Activated CD8-positive, alpha-beta memory T cell treated with anti-CD3 and anti-CD28 coated beads, Interleukin-2, amount 10 ng/mL, durations not matched to agents 7 days and 5 days (primary cell): ENCODE results near the gene KLF15. TPM values are rescaled to one million over a fixed set of nuclear protein-coding genes. Genes with fewer than 3 reads are reported as not detected.
"Not testable (repeated sequence)": the region's sequence is repeated elsewhere in the genome, so short reads cannot be mapped to it uniquely, and the experiment has no call there.

Source experiments
- ATAC-seq: fragments of 150-1000 bp; cut with Tn5 transposase; one replicate; pipeline ENCODE4 v1.10.0; 2021; ENCODE audit warnings: moderate library complexity
- CTCF ChIA-PET: fragments of 350-600 bp; sonication (Branson Sonifier 250); formaldehyde crosslinking; loops from one replicate; lab custom pipeline; 2021; ENCODE audit warnings: antibody characterized with exemption; lab: Charles Lee
- DNase-seq: peaks from one replicate; pipeline ENCODE4 v3.0.0-alpha.2; 2020
- H3K27ac Mint-ChIP-seq: one replicate; pipeline ENCODE4 v1.8.0; 2021; ENCODE audit warnings: mild to moderate bottlenecking, mixed read lengths
- H3K27me3 Mint-ChIP-seq: one replicate; pipeline ENCODE4 v1.8.0; 2021; ENCODE audit warnings: mixed read lengths
- H3K36me3 Mint-ChIP-seq: one replicate; pipeline ENCODE4 v1.8.0; 2021; ENCODE audit warnings: mild to moderate bottlenecking, mixed read lengths
- H3K4me1 Mint-ChIP-seq: one replicate; pipeline ENCODE4 v1.8.0; 2021; ENCODE audit warnings: mixed read lengths
- H3K4me3 Mint-ChIP-seq: one replicate; pipeline ENCODE4 v1.8.0; 2021; ENCODE audit warnings: mild to moderate bottlenecking, moderate library complexity, mixed read lengths
- H3K9me3 Mint-ChIP-seq: one replicate; pipeline ENCODE4 v1.8.0; 2022; ENCODE audit warnings: low read depth, mixed read lengths
- total RNA-seq, 2 experiments: library from RNA; stranded (reverse); gene quantifications; one replicate each; pipeline ENCODE4 v1.2.3, GENCODE V29; 2021

Gene KLF15
- total RNA-seq, 2 experiments from 2014 or later, result not detected

DNA sequence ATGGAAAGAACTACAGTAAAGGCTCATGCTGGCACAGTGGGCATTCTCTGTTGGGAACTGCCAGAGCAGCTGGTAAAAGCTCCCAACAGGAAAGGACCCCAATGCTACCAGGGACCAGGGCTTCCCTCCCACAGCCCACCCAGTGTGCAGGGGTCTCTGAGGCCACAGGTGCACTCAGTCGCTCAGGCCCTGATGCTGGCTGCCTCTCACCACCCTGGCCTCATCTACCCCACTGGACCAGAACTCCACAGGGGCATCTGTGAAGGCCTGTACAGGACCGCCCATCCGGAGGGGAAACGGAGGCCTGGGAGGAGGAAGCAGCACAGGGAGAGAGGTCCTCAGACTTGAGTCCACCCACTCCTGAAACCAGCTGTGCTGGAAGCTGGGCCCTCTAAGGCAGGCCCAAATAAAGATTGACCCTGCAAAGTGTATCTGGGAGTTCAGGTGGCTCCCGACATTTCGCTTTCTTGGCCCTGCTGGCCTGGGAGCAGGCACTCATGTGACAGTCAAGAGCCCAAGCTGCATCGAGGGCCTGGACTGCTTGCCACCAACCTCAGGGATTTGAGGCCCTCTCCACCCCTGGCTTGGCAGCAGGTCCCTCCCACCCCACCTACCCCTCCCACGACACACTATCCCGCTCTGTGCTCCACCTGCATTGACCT, 12.7 kb downstream of the KLF15 start:
- no peaks in the 10 kb centered on the region for H3K36me3 Mint-ChIP-seq
- no peak overlapping the region for H3K4me3 Mint-ChIP-seq
- no peaks in the 10 kb centered on the region for H3K27me3 Mint-ChIP-seq
- CTCF ChIA-PET, result no interaction called here
- H3K27ac Mint-ChIP-seq, result no peak overlapping the region
- H3K9me3 Mint-ChIP-seq, result no peaks in the 10 kb centered on the region
- ATAC-seq (no peak), DNase-seq (no peak)
- H3K4me1 Mint-ChIP-seq, result no peaks in the 10 kb centered on the region

DNA sequence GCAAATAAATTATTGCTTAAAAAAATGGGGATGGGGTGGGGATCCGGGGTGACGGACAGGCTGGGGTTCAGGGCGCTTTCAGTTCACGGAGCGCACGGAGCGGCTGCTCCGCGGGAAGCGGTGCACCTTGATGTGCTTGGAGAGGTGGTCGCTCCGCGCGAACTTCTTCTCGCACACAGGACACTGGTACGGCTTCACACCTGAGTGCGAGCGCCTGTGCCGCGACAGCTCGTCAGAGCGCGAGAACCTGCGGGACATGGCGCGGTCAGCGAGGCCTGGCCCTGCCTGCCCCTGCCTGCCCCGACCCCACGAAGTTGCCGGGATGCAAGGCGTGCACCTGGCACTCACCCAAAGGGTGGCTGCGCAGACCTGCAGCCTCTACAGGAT, 13.6 kb downstream of the KLF15 start:
- CTCF ChIA-PET, result no interaction called here
- Mint-ChIP-seq H3K27me3 (no peaks in the 10 kb centered on the region), H3K4me1 (no peaks in the 10 kb centered on the region), H3K36me3 (no peaks in the 10 kb centered on the region), H3K9me3 (no peaks in the 10 kb centered on the region), H3K4me3 (no peak overlapping the region), H3K27ac (no peak overlapping the region)
- no peak for ATAC-seq
- DNase-seq, result no peak

DNA sequence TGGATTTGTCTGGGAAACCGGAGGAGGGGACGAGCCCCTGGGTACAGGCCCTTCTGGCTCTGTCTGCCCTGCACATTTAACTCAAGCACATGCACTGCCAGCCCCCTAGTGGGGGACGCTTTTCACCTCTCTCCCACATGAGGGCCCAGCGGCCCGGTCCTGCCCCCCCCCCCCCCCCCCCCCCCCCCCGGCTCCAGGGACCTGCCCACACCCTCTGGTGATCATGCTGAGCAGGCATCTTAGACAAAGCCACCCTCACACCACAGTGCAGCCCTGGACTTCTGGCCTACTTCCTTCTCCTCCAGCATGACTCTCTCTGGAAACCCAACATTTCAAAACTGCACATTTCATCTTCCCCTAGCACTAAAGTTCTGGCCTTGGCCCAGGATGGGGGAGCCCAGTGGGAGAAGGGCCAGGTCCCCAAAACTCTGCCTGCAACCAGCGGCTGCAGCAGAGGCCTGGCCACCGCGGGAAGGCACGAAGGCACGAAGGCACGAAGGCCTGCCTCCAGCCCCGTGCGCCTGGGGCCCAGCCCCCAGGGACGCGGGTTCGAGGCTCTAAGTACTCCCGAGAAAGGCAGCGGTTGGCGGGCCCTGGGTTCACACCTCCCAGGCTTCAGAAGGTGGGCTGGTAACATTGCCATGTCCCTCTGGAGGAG, 14.1 kb downstream of the KLF15 start:
- H3K4me1 Mint-ChIP-seq, result no peaks in the 10 kb centered on the region
- DNase-seq, result no peak

DNA sequence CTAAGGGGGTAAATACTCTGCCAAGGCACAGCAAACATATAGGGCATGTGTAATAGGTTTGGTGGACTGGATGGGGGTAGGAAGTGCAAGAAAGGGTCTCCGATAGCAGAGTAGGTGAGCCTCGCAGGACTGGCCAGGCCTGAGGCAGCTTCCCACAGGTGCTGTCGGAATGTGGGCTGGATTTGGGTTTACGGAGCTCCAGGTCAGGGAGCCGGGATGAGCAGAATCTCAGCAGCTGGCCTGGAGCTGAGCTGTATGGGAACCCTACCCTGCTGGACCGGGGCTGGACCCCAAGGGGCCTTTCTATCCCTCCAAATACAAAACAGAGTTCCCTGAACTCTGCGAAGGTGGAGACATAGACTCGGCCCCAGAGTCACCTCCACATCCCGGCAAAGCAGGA, 15.0 kb downstream of the KLF15 start:
- Mint-ChIP-seq H3K27me3 (no peaks in the 10 kb centered on the region), H3K4me1 (no peaks in the 10 kb centered on the region), H3K9me3 (no peaks in the 10 kb centered on the region), H3K27ac (no peak overlapping the region), H3K36me3 (no peaks in the 10 kb centered on the region), H3K4me3 (no peak overlapping the region)
- no peak for DNase-seq
- no peak for ATAC-seq
- CTCF ChIA-PET, result no interaction called here

More for the DNA sequence above, 14.1 kb downstream of the KLF15 start:
- Mint-ChIP-seq H3K4me3 (no peak overlapping the region), H3K27ac (no peak overlapping the region), H3K36me3 (no peaks in the 10 kb centered on the region), H3K27me3 (no peaks in the 10 kb centered on the region), H3K9me3 (no peaks in the 10 kb centered on the region)
- ATAC-seq, result no peak
- CTCF ChIA-PET, result no interaction called here

DNA sequence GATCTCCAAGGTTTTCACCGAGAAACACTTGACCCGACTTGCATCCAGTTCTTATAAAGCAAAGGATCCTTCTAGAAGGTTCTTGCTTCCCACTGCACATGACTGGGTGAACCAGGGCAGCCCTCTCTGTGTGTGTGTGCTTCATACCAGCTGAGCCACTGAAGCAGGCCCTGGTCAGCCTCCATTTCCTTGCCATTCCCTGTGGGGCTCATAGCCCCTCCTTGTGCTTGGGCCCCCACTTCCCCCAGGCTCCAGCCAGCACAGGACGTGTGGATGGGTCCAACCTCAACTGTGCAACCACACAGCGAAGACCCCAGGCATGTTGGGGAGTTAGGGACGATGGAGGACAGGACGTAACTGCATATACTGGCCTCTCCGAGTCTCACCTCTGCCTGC, 15.5 kb downstream of the KLF15 start:
- ATAC-seq (no peak), DNase-seq (no peak)
- Mint-ChIP-seq H3K27ac (no peak overlapping the region), H3K27me3 (no peaks in the 10 kb centered on the region), H3K9me3 (no peaks in the 10 kb centered on the region), H3K36me3 (no peaks in the 10 kb centered on the region), H3K4me3 (no peak overlapping the region), H3K4me1 (no peaks in the 10 kb centered on the region)
- CTCF ChIA-PET, result no interaction called here

DNA sequence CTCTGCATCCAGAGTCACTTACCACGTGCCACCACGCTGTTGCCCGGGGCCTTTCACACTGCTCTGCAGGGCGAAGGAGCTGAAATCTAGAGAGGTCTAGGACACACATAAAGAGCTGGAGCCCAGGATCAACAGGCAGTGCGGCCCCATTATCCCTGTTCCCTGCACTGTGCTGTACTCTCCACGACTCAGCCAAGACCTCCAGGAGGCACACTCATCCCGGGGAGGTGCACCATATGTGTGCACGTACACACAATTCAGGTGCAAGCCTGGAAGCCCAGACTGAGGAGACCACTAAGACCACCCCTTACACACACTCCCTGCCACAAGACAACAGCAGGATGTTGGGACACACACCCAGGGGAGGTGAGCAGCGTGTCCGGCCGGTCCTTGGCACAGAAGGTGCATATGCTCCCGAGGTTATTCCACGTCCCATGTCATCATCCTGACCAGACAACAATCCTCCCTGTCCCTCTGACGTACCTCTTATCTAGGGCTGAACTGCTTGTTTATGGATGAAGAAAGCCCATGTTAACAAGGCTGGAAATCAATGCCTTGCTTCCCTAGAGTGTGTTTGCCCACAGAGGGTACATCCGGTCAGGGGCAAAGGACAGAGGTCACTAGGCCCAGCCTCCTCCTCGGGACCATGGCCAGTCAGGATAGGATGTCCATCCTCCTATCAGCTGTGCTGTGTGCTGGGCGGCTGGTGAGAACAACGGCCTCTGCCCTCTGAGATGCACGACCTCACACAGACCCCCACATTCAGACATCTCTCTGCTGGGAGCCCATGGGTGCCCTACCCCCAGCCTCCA, 16.1 kb downstream of the KLF15 start:
- Mint-ChIP-seq H3K27ac (no peak overlapping the region), H3K27me3 (no peaks in the 10 kb centered on the region), H3K4me1 (no peaks in the 10 kb centered on the region), H3K36me3 (no peaks in the 10 kb centered on the region), H3K4me3 (no peak overlapping the region), H3K9me3 (no peaks in the 10 kb centered on the region)
- no peak for ATAC-seq
- DNase-seq, result no peak
- CTCF ChIA-PET, result no interaction called here

DNA sequence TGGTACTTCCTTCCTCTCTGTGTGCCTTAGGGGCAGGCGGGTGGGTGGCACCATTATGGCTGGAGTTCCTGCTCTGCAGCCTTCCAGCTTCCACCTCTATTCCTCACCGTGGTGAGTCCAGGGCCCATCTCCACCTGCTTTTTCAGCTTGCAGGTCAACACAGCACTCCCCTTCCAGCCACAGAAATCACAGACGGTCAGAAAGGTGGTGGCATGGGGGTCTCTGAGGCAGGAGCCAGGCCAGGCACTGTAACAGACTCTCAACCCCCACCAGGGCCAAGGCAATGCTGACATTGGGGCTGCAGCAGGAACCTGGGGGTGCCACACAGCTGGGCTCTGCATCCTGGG, 16.6 kb downstream of the KLF15 start:
- Mint-ChIP-seq H3K9me3 (no peaks in the 10 kb centered on the region), H3K27ac (no peak overlapping the region), H3K36me3 (no peaks in the 10 kb centered on the region), H3K27me3 (no peaks in the 10 kb centered on the region), H3K4me1 (no peaks in the 10 kb centered on the region), H3K4me3 (no peak overlapping the region)
- ATAC-seq (no peak), DNase-seq (no peak)
- CTCF ChIA-PET, result no interaction called here

DNA sequence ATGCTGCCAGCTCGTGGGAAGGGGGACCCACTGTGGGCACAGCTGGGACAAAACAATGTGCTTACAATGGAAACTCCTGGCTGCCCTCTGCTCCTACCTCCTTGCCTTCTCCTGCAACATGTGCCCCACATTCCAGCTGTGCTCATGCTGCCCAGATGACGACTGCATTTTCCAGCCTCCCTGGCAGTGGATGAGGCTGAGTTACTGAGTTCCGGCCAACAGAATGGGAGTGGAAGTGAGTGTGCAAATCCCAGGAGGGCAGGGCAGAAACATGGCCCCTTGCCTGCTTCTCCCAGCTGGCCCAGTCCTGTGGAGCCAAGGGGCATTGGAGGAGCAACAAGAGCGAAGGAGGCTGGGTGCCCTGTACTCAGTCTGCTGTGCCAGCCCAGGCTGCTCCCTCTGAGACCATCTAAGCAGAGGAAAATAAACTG, 17.1 kb downstream of the KLF15 start:
- no peak for ATAC-seq

DNA sequence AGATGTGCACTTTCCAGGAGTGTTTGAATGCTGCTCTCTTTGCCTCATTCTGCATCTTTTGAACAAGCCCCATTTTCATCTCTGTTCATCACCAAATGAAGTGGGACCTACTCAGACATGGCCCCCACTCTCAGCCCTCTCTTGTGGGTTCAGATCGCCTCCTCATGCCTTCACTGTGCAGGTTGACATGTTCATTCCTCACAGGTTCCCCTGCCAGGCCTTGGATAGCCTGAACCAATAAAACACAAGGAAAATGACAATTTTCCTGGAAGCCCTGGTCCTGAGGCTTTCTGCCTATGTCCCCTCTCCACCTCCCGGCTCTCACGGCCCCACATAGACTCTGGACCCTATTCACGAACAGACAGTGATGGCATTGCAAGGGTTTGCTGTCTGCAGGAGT, 17.7 kb downstream of the KLF15 start:
- Mint-ChIP-seq H3K27me3 (no peaks in the 10 kb centered on the region), H3K36me3 (no peaks in the 10 kb centered on the region), H3K9me3 (no peaks in the 10 kb centered on the region), H3K4me1 (no peaks in the 10 kb centered on the region), H3K4me3 (no peak overlapping the region), H3K27ac (no peak overlapping the region)
- ATAC-seq (no peak), DNase-seq (no peak)
- CTCF ChIA-PET, result no interaction called here

More for the DNA sequence above, 17.1 kb downstream of the KLF15 start:
- no peak overlapping the region for H3K27ac Mint-ChIP-seq
- no peaks in the 10 kb centered on the region for H3K27me3 Mint-ChIP-seq
- no peak overlapping the region for H3K4me3 Mint-ChIP-seq
- no peaks in the 10 kb centered on the region for H3K4me1 Mint-ChIP-seq
- no peaks in the 10 kb centered on the region for H3K9me3 Mint-ChIP-seq
- CTCF ChIA-PET, result no interaction called here
- no peaks in the 10 kb centered on the region for H3K36me3 Mint-ChIP-seq
- no peak for DNase-seq

DNA sequence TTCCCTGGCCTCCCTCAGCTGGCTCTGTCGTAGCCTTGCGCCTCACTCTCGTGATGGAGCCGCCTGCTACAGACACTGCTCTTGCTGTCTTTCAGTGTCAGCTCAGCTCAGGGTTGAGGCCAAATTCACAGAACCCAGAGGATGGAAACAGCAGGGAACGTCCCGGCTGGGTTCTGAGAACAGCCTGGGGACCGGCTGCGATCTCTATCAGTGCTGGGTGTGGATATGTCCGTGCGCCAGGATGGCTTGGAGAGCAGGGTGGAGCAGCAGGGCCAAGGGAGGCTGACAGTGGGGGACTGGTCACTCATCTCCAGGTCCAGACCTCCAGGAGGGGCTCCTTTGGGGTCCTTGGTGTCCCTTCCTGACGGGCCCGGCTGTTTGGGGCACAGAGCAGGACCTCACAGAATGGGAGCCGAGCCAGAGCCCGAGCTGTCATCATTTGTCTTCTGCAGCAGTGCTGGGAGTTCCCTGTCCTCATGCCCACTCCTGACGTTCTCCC, 18.4 kb downstream of the KLF15 start:
- no peaks in the 10 kb centered on the region for H3K4me1 Mint-ChIP-seq
- CTCF ChIA-PET, result no interaction called here
- ATAC-seq (no peak), DNase-seq (no peak)
- no peak overlapping the region for H3K4me3 Mint-ChIP-seq
- H3K27ac Mint-ChIP-seq, result no peak overlapping the region
- no peaks in the 10 kb centered on the region for H3K27me3 Mint-ChIP-seq
- H3K36me3 Mint-ChIP-seq, result no peaks in the 10 kb centered on the region
- H3K9me3 Mint-ChIP-seq, result no peaks in the 10 kb centered on the region

DNA sequence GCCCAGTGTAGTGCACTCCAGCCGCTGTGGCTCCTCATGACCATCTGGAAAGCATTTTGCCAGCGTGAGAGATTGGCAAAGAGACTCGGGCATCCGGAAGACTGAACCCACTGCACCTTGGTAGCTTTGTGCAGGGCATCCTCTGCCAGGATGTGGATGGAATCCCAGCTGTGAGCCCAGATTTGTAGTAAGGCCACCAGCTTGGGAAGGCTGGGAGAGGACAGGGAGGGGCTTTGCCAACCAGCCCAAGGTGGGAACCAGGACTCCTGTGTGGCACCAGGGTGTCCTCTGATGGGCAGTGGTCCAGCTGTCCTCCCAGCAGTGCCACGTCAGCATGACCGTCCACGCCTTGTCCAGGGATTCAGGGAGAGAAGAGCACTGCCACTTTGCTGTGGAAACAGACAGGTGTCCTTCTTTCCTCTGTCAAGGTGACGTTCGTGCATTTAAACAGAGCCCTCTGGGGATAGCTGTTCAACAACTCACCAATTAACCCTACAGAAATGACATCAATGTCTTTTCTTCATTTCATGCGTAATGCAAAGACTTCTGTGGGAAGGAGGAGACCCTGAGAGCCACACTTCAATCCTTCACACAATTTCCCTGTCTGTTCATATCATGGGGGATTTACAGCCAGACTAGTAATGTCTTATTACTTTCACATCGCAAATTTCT, 19.1 kb downstream of the KLF15 start:
- H3K9me3 Mint-ChIP-seq, result no peaks in the 10 kb centered on the region
- CTCF ChIA-PET, result no interaction called here

DNA sequence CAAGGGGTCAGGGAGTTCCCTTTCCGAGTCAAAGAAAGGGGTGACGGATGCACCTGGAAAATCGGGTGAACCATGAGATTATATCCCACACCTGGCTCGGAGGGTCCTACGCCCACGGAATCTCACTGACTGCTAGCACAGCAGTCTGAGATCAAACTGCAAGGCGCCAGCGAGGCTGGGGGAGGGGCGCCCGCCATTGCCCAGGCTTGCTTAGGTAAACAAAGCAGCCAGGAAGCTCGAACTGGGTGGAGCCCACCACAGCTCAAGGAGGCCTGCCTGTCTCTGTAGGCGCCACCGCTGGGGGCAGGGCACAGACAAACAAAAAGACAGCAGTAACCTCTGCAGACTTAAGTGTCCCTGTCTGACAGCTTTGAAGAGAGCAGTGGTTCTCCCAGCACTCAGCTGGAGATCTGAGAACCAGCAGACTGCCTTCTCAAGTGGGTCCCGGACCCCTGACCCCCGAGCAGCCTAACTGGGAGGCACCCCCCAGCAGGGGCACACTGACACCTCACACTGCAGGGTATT, 25.3 kb downstream of the KLF15 start:
- H3K4me1 Mint-ChIP-seq, CTCF ChIA-PET, DNase-seq, H3K4me3 Mint-ChIP-seq, H3K9me3 Mint-ChIP-seq, ATAC-seq, H3K27ac Mint-ChIP-seq, H3K36me3 Mint-ChIP-seq, H3K27me3 Mint-ChIP-seq: not testable (repeated sequence)

More for the DNA sequence above, 19.1 kb downstream of the KLF15 start:
- no peak for DNase-seq
- no peak overlapping the region for H3K27ac Mint-ChIP-seq
- no peaks in the 10 kb centered on the region for H3K36me3 Mint-ChIP-seq
- no peak for ATAC-seq
- H3K27me3 Mint-ChIP-seq, result no peaks in the 10 kb centered on the region
- no peak overlapping the region for H3K4me3 Mint-ChIP-seq
- no peaks in the 10 kb centered on the region for H3K4me1 Mint-ChIP-seq

DNA sequence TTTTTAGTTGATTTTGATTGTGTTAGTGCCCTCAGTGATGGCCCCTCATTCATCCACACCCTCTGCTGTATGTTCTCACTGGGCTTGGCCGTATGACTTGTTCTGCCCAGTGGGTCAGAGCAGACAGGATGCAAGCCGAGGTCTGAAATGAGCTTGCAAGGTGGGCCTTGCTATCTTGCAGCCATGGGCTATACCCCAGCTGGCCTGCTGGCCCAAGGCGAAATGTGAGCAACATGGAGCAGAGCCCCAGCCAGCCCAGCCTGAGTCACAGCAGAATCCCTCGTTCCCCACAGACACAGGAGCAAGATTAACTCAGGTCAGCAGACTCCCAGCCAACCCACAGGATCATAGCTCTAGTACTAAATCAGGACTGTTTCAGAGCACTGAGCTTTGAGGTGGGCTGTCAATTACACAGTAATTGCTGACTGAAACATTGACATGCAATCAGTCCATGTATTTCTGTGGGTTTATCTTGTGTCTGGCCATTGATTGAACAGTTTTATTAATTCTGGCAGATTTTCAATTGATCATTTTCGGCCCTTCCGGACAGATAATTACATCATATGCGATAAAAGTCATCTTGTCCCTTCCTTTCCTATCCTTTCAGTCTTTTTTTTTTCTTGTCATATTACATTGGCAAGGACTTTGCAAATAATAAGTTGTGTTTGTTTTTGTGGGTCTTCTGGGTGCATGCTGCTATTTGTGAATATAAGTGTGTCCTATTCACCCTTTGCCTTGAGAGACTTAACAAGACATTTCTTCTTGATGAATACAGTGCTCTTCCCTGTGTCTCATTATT, 27.1 kb downstream of the KLF15 start:
- Mint-ChIP-seq H3K4me1 (no peaks in the 10 kb centered on the region), H3K4me3 (no peak overlapping the region), H3K9me3 (peaks cover 8% of the 10 kb centered on the region), H3K27ac (no peak overlapping the region), H3K36me3 (no peaks in the 10 kb centered on the region), H3K27me3 (peaks cover 4% of the 10 kb centered on the region)
- DNase-seq, result no peak
- CTCF ChIA-PET, result no interaction called here
- no peak for ATAC-seq
